Bronchial epithelial cell (primary cell): ENCODE data around the gene SH3D19. TPM values are rescaled to one million over a fixed set of nuclear protein-coding genes. Genes with fewer than 3 reads are reported as not detected.

ENCODE experiments used
- DNase-seq: peaks from one replicate; pipeline ENCODE4 v3.0.0-alpha.2; 2010; ENCODE audit warnings: low read depth
- FAIRE-seq: peaks from 2 replicates; lab custom pipeline; 2011; peaks lifted over from hg19 to GRCh38; lab: Jason Lieb, UNC
- H3K27me3 ChIP-seq: 2 replicates; pipeline ENCODE4 v1.5.1; 2011; ENCODE audit warnings: low read length; ENCODE audit not compliant: control insufficient read depth, insufficient read depth
- H3K36me3 ChIP-seq: 2 replicates; pipeline ENCODE4 v1.5.1; 2011; ENCODE audit warnings: low read length; ENCODE audit not compliant: control insufficient read depth, insufficient read depth
- H3K4me3 ChIP-seq: 2 replicates; pipeline ENCODE4 v1.5.1; 2011; ENCODE audit warnings: mild to moderate bottlenecking, low read depth, low read length, control low read depth
- CTCF ChIP-seq: IDR thresholded peaks from 2 replicates; pipeline ENCODE4 v1.5.1; 2011; ENCODE audit warnings: mild to moderate bottlenecking, moderate library complexity, low read length, control low read depth, inconsistent platforms; ENCODE audit not compliant: insufficient read depth, severe bottlenecking
- total RNA-seq: library from RNA; depleted of rRNA; stranded (reverse); fragments of >200 nt; gene quantifications from 2 replicates; pipeline ENCODE4 v1.2.1, GENCODE V29; 2014

The SH3D19 gene
- total RNA-seq, 1 donor from 2014 or later: 13.2 TPM

GRCh38 chr4:151226004-151226932 lies 99.1 kb downstream of the SH3D19 start:
- Histone ChIP-seq H3K36me3 (no peaks in the 10 kb centered on the region), H3K4me3 (no peak overlapping the region), H3K27me3 (no peaks in the 10 kb centered on the region)
- no peak for TF ChIP-seq CTCF
- FAIRE-seq (no peak), DNase-seq (peak; percentile 92)

DNA sequence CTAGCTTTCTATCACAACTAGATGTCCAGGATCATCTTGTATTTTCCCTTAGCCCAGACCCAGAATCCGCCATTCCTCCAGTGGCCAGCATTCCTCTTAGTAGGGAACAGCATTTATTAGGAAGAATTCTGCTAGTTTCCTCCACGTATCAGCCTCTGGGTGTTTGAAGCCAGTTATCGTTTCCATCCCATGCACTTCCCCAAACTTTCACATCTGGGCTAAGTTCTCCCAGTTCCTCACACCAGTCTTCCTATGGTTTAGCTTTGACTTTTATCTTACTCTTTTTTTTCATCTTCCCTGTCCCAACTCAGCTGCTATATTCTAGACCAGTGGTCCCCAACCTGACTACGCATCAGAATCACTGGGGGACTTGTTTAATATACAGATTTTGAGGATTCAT lies 101.9 kb downstream of the SH3D19 start:
- FAIRE-seq: no peak

DNA sequence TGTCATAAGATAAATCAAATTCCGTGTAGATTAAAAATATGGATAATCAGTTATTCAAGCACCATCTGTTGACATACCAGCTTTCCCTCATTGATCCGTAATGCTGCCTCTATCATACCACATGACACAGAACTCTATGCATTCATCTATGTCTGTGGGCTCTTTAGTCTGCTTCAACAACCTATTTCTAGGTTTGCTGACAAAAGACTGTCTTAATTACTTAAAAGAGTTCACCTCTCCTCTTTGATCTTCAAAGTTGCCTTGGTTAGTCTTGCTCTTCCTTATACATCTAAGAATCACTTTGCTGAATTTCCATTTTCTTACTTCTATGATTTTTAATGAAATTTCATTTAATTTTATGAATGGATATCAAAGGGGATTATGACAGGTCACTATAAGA lies 105.5 kb downstream of the SH3D19 start:
- Histone ChIP-seq H3K36me3 (no peaks in the 10 kb centered on the region), H3K27me3 (no peaks in the 10 kb centered on the region), H3K4me3 (no peak overlapping the region)
- FAIRE-seq: no peak
- TF ChIP-seq CTCF: no peak
- DNase-seq: no peak

More for the DNA sequence above, 101.9 kb downstream of the SH3D19 start:
- Histone ChIP-seq H3K4me3 (no peak overlapping the region), H3K27me3 (no peaks in the 10 kb centered on the region), H3K36me3 (no peaks in the 10 kb centered on the region)
- DNase-seq: no peak
- no peak for TF ChIP-seq CTCF

DNA sequence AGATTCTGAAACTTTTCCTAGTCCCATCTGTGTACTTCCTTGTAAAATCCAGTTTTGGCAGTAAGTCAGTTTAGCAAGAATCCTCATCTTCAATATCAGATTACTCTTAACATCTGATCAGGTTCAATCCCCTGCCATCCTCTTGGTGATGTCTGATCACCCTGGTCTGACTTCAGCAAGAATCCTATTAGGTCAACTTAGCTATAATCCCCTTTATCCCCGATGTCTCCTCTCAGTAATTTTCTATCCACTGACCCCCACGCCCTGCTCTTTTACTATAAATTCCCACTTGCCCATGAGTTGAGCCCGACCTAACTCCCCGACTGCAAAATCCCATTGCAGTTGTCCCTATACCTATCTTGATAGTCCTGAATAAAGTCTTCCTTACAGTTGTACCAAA lies 106.3 kb downstream of the SH3D19 start:
- Histone ChIP-seq H3K4me3 (no peak overlapping the region), H3K27me3 (no peaks in the 10 kb centered on the region), H3K36me3 (no peaks in the 10 kb centered on the region)
- DNase-seq: no peak
- no peak for TF ChIP-seq CTCF
- no peak for FAIRE-seq

- H3K36me3 ChIP-seq: no peaks in the 10 kb centered on the region
- FAIRE-seq (no peak), DNase-seq (peak; percentile 38)
- TF ChIP-seq CTCF: no peak
- no peak overlapping the region for H3K4me3 ChIP-seq
- H3K27me3 ChIP-seq: no peaks in the 10 kb centered on the region
These were observed 107.1 kb downstream of the SH3D19 start for GRCh38 chr4:151218343-151218742.
